GM12878 (cell line): Measurements from ENCODE around the gene C1orf198.

Source experiments
- BACH1 ChIP-seq: fragments of 450-650 bp; IDR thresholded peaks from 2 replicates; pipeline ENCODE4 v1.6.1; 2017; ENCODE audit warnings: mild to moderate bottlenecking, borderline replicate concordance
- EP300 ChIP-seq, 2 experiments: fragments of 150-350 bp in 1 of 2; IDR thresholded peaks; 2 replicates each; pipeline ENCODE4 v1.6.1; 2011 to 2012; ENCODE audit warnings: low read depth in 2 of 2, low read length in 2 of 2, borderline replicate concordance in 1 of 2, improper control_type of control experiment in 1 of 2, inconsistent platforms in 1 of 2; ENCODE audit not compliant: control insufficient read depth in 1 of 2
- FOXK2 ChIP-seq: fragments of 450-650 bp; IDR thresholded peaks from 2 replicates; pipeline ENCODE4 v1.6.1; 2017; ENCODE audit warnings: mild to moderate bottlenecking, moderate library complexity
- HDAC2 ChIP-seq: fragments of 200-600 bp; sonication (generic); IDR thresholded peaks from 2 replicates; pipeline ENCODE4 v1.6.1; 2017
- NR2C2 ChIP-seq: IDR thresholded peaks from 2 replicates; pipeline ENCODE4 v1.6.1; 2011; ENCODE audit warnings: borderline replicate concordance, low read depth; ENCODE audit not compliant: control insufficient read depth, insufficient read length
- PAX8 ChIP-seq: fragments of 450-650 bp; IDR thresholded peaks from 2 replicates; pipeline ENCODE4 v1.6.1; 2017; ENCODE audit warnings: mild to moderate bottlenecking, moderate library complexity
- POLR2AphosphoS2 ChIP-seq: IDR thresholded peaks from 2 replicates; pipeline ENCODE4 v1.6.1; 2011; ENCODE audit warnings: low read depth, mild to moderate bottlenecking, low read length, improper control_type of control experiment, moderate library complexity
- POLR2AphosphoS5 ChIP-seq: IDR thresholded peaks from 2 replicates; pipeline ENCODE4 v1.6.1; 2011; ENCODE audit warnings: mild to moderate bottlenecking, low read length, inconsistent platforms
- SRF ChIP-seq, 2 experiments: IDR thresholded peaks; 2 replicates each; pipeline ENCODE4 v1.6.1; 2011; ENCODE audit warnings: low read depth in 2 of 2, low read length in 2 of 2, mild to moderate bottlenecking in 1 of 2, moderate library complexity in 1 of 2
- TCF7 ChIP-seq: IDR thresholded peaks from 2 replicates; pipeline ENCODE4 v1.6.1; 2014; ENCODE audit warnings: antibody characterized with exemption, borderline replicate concordance
- TF ChIP-seq, protein P1 (sequence below): fragments of 450-650 bp; IDR thresholded peaks from 2 replicates; pipeline ENCODE4 v1.6.1; 2014; ENCODE audit warnings: mild to moderate bottlenecking
- TF ChIP-seq, protein P2 (sequence below), 3 experiments: IDR thresholded peaks in 2 of 3; conservative IDR thresholded peaks in 1 of 3; 2 replicates each; pipeline ENCODE4 v1.5.1; 2011; ENCODE audit warnings: low read depth in 3 of 3, low read length in 3 of 3, mild to moderate bottlenecking in 3 of 3, control low read depth in 2 of 3, moderate library complexity in 2 of 3, inconsistent platforms in 1 of 3, mixed read lengths in 1 of 3; ENCODE audit not compliant: control insufficient read depth in 2 of 3, insufficient read depth in 1 of 3; ENCODE audit errors: extremely low read depth in 1 of 3
- TF ChIP-seq, protein P3 (sequence below): IDR thresholded peaks from 2 replicates; pipeline ENCODE4 v1.6.1; 2011; ENCODE audit warnings: low read depth, low read length, improper control_type of control experiment, borderline replicate concordance

DNA sequence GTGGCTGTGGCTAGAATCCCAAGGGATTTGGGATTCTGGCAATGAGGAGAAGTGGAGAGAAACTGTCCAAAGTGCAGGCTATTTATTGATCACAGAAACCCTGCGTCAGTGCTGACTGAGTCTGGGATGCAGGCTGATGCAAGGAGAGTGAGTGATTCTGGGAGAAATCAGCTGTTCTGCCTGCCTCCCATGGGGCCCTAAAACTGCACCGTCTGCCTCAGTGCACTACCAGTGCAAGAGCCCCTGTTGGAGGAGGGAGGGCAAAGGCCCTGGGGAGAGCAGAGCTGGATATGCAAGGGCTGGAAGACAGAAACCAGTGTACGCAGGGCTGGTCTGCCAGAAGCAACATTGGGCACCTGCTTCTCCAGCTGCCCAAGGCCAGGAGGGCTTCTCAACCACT is 42.6 kb downstream of the C1orf198 start:
- TF ChIP-seq EP300 (IDR thresholded peaks at IDR 0.05; ENCODE audit: borderline replicate concordance in 1 of 2, control insufficient read depth in 1 of 2, low read depth in 2 of 2, low read length in 2 of 2) (no peak), POLR2AphosphoS5 (no peak), BACH1 (no peak), SRF (IDR thresholded peaks at IDR 0.05; ENCODE audit: low read depth in 2 of 2, low read length in 2 of 2) (no peak), POLR2AphosphoS2 (no peak), TCF7 (no peak), NR2C2 (no peak), FOXK2 (no peak), PAX8 (no peak), HDAC2 (no peak)
- TF ChIP-seq, protein P1, sequence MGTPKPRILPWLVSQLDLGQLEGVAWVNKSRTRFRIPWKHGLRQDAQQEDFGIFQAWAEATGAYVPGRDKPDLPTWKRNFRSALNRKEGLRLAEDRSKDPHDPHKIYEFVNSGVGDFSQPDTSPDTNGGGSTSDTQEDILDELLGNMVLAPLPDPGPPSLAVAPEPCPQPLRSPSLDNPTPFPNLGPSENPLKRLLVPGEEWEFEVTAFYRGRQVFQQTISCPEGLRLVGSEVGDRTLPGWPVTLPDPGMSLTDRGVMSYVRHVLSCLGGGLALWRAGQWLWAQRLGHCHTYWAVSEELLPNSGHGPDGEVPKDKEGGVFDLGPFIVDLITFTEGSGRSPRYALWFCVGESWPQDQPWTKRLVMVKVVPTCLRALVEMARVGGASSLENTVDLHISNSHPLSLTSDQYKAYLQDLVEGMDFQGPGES, result no peak
- TF ChIP-seq, protein P2, sequence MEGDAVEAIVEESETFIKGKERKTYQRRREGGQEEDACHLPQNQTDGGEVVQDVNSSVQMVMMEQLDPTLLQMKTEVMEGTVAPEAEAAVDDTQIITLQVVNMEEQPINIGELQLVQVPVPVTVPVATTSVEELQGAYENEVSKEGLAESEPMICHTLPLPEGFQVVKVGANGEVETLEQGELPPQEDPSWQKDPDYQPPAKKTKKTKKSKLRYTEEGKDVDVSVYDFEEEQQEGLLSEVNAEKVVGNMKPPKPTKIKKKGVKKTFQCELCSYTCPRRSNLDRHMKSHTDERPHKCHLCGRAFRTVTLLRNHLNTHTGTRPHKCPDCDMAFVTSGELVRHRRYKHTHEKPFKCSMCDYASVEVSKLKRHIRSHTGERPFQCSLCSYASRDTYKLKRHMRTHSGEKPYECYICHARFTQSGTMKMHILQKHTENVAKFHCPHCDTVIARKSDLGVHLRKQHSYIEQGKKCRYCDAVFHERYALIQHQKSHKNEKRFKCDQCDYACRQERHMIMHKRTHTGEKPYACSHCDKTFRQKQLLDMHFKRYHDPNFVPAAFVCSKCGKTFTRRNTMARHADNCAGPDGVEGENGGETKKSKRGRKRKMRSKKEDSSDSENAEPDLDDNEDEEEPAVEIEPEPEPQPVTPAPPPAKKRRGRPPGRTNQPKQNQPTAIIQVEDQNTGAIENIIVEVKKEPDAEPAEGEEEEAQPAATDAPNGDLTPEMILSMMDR (IDR thresholded peaks at IDR 0.05 in 2 of 3, conservative IDR thresholded peaks at IDR 0.05 in 1 of 3; ENCODE audit: control insufficient read depth in 2 of 3, extremely low read depth in 1 of 3, insufficient read depth in 1 of 3, low read depth in 3 of 3, low read length in 3 of 3), result no peak
- TF ChIP-seq, protein P3, sequence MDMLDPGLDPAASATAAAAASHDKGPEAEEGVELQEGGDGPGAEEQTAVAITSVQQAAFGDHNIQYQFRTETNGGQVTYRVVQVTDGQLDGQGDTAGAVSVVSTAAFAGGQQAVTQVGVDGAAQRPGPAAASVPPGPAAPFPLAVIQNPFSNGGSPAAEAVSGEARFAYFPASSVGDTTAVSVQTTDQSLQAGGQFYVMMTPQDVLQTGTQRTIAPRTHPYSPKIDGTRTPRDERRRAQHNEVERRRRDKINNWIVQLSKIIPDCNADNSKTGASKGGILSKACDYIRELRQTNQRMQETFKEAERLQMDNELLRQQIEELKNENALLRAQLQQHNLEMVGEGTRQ, result no peak
